Measurements from ENCODE around the gene GYG2. TPM values are rescaled to one million over a fixed set of nuclear protein-coding genes. Genes with fewer than 3 reads are reported as not detected.

The GYG2 gene
- total RNA-seq, 1 experiment from 2014 or later = 9.0 TPM

DNA sequence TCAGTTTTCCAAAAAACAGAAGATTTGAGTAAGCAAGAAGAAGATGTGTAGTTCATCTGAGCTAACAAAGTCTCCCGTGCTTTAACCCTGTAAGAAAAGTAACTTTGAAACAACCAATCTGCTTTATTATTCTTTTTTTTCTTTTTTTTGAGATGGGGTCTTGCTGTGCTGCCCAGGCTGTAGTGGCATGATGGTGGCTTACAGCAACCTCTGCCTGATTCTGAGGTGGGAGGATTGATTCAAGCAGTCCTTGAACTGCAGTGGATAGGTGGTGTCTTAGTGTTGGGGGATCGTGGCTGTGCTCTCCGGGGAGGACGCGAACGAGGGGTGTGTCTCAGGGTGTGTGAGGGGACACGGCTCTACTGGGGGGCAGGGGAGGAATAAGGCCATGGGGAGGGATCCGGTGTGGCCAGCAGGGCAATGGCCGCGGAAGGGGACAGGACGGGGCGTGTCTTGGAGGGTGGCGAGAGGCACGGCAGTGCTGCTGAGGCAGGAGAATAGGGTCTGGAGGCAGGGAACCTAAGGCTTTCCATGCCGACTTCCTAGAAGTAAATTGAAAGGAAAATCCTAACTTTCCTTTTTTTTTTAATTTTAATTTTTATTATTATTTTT is 98.0 kb downstream of the GYG2 start:
- BruUV-seq (replicated peaks) = no TSS peak
- Mint-ChIP-seq H3K9me3 (ENCODE audit: low read depth, unreplicated experiment) (no peaks in the 10 kb centered on the region), H3K36me3 (ENCODE audit: insufficient read depth, unreplicated experiment) (peaks cover 40% of the 10 kb centered on the region), H3K27me3 (ENCODE audit: unreplicated experiment) (no peaks in the 10 kb centered on the region), H3K4me1 (ENCODE audit: low read depth, unreplicated experiment) (peaks cover 8% of the 10 kb centered on the region), H3K4me3 (ENCODE audit: low read depth, unreplicated experiment) (no peak overlapping the region), H3K27ac (ENCODE audit: unreplicated experiment) (peak overlapping the region; percentile 21)
- TF ChIP-seq, protein P1, sequence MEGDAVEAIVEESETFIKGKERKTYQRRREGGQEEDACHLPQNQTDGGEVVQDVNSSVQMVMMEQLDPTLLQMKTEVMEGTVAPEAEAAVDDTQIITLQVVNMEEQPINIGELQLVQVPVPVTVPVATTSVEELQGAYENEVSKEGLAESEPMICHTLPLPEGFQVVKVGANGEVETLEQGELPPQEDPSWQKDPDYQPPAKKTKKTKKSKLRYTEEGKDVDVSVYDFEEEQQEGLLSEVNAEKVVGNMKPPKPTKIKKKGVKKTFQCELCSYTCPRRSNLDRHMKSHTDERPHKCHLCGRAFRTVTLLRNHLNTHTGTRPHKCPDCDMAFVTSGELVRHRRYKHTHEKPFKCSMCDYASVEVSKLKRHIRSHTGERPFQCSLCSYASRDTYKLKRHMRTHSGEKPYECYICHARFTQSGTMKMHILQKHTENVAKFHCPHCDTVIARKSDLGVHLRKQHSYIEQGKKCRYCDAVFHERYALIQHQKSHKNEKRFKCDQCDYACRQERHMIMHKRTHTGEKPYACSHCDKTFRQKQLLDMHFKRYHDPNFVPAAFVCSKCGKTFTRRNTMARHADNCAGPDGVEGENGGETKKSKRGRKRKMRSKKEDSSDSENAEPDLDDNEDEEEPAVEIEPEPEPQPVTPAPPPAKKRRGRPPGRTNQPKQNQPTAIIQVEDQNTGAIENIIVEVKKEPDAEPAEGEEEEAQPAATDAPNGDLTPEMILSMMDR (IDR thresholded peaks at IDR 0.05; ENCODE audit: unreplicated experiment) = no peak
- intact Hi-C loops (cut with micrococcal nuclease; ENCODE audit: unreplicated experiment) = no loop called here
- CTCF ChIA-PET = no interaction called here
- no peak for DNase-seq

DNA sequence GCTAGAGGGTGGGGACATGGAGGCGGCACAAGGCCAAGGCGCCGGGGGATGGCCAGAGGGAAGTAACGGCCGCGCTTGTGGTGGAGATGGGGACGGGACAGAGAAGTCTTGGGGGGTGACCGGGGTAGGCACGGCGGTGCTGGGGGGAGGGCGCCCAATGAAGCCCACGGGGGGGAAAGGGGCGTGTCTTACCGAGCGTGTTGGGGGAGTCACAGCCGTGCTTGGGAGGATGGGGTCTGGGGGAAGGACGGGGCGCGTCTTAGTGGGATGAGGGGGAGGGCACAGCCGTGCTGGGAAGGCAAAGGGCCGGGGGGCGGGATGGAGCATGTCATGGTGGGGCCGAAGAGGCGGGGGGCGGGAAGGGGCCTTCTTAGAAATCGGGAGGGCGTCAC is 99.5 kb downstream of the GYG2 start:
- DNase-seq = peak; percentile 44
- no TSS peak for BruUV-seq (replicated peaks)
- CTCF ChIA-PET = interaction anchor here (1.2 kb wide), 1 partner anchor 68 kb away, joined by 5 read pairs; no protein-coding TSS in a partner anchor
- H3K36me3 Mint-ChIP-seq (ENCODE audit: insufficient read depth, unreplicated experiment) = peaks cover 36% of the 10 kb centered on the region
- no peaks in the 10 kb centered on the region for H3K27me3 Mint-ChIP-seq (ENCODE audit: unreplicated experiment)
- H3K4me3 Mint-ChIP-seq (ENCODE audit: low read depth, unreplicated experiment) = peak overlapping the region; percentile 72
- intact Hi-C loops (cut with micrococcal nuclease; ENCODE audit: unreplicated experiment) = loop anchor here (2.0 kb wide), 1 partner anchor 29 kb away; no protein-coding TSS in a partner anchor
- peak overlapping the region; percentile 98 for H3K27ac Mint-ChIP-seq (ENCODE audit: unreplicated experiment)
- no peaks in the 10 kb centered on the region for H3K9me3 Mint-ChIP-seq (ENCODE audit: low read depth, unreplicated experiment)
- H3K4me1 Mint-ChIP-seq (ENCODE audit: low read depth, unreplicated experiment) = peaks cover 8% of the 10 kb centered on the region
- TF ChIP-seq, protein P1 (IDR thresholded peaks at IDR 0.05; ENCODE audit: unreplicated experiment) = no peak

DNA sequence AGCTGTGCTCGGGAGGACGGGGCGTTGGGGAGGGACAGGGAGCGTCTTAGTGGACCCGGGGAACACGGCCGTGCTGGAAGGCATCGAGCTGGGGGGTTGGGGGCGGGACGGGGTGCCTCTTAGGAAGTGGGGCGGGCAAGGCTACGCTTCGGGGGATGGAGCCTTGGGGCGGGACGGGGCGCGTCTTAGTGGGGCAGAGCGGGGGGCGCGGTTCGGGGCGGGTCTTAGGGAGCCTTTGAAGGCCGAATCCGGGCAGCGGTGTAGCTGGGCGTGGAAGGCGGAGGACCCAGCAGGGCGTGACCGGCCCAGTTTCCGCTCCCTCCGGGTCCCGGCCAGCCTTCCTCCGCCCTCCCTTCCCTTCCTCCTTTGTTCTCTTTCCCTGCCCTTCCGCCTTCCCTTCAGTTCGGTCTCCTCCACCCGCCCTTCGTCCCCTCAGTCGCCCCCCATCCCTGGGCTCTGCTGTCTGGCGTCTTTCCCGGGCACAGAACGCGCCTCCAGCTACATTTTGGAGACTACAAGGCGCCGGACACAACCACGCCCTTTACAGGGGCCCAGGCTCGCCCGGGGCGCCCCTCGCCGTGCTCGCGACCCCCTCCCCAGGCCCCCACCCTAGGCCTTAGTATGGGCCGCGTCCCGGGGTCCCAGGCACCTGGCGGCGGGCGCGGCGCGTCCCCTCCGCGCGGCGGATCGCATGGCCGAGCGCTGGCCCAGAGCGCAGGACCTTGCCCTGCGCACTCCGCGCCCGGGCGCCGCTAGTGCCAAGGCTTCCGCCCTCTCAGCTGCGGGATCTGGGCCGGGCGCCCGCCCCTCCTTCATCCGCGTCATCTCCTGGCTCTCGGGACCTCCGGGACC is 100.1 kb downstream of the GYG2 start, which contains the start of gene ARSD:
Gene ARSD, minus strand, starts transcription at position 757 of the 852 bp plus-strand sequence. Its CDS starts 64 bp downstream, at position 693.
- no peaks in the 10 kb centered on the region for H3K9me3 Mint-ChIP-seq (ENCODE audit: low read depth, unreplicated experiment)
- H3K27me3 Mint-ChIP-seq (ENCODE audit: unreplicated experiment) = no peaks in the 10 kb centered on the region
- intact Hi-C loops (cut with micrococcal nuclease; ENCODE audit: unreplicated experiment) = loop anchor here (2.0 kb wide), 1 partner anchor 30 kb away; no protein-coding TSS in a partner anchor
- peak within 1 kb of the TSS; percentile 72 for H3K4me3 Mint-ChIP-seq (ENCODE audit: low read depth, unreplicated experiment)
- H3K27ac Mint-ChIP-seq (ENCODE audit: unreplicated experiment) = peak within 1 kb of the TSS; percentile 98
- CTCF ChIA-PET = interaction anchor here (0.7 to 1.2 kb wide), 2 partner anchors 16 to 69 kb away, joined by 3 to 5 read pairs; no protein-coding TSS in a partner anchor
- peaks cover 31% of the 10 kb centered on the region for H3K36me3 Mint-ChIP-seq (ENCODE audit: insufficient read depth, unreplicated experiment)
- peaks cover 8% of the 10 kb centered on the region for H3K4me1 Mint-ChIP-seq (ENCODE audit: low read depth, unreplicated experiment)
- no TSS peak for BruUV-seq (replicated peaks)
- TF ChIP-seq, protein P1 (IDR thresholded peaks at IDR 0.05; ENCODE audit: unreplicated experiment) = no peak
- peak; percentile 95 for DNase-seq

DNA sequence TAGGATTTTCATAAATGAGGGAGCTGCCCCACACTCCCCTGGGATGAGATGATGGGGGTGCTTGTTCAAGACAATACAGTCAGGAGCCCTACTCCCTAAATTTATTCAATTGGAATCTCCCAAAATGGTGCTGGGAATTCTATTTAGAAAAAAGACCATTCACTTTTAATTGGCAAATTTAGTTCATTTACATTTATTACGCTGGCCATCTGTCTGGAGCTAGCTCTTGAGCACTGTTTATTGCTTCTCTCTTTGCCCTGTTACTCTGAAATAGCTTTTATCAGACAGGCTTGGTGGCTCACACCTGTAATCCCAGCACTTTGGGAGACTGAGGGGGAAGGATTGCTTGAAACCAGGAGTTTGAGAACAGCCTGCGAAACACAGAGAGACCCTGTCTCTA is 102.4 kb downstream of the GYG2 start:
- Mint-ChIP-seq H3K4me1 (ENCODE audit: low read depth, unreplicated experiment) (peaks cover 8% of the 10 kb centered on the region), H3K4me3 (ENCODE audit: low read depth, unreplicated experiment) (no peak overlapping the region), H3K27ac (ENCODE audit: unreplicated experiment) (peak overlapping the region; percentile 33), H3K27me3 (ENCODE audit: unreplicated experiment) (no peaks in the 10 kb centered on the region), H3K36me3 (ENCODE audit: insufficient read depth, unreplicated experiment) (peaks cover 31% of the 10 kb centered on the region), H3K9me3 (ENCODE audit: low read depth, unreplicated experiment) (no peaks in the 10 kb centered on the region)
- TF ChIP-seq, protein P1 (IDR thresholded peaks at IDR 0.05; ENCODE audit: unreplicated experiment) = no peak
- intact Hi-C loops (cut with micrococcal nuclease; ENCODE audit: unreplicated experiment) = no loop called here
- CTCF ChIA-PET = no interaction called here
- no TSS peak for BruUV-seq (replicated peaks)
- no peak for DNase-seq
